ENCODE data around the gene EFNA3. TPM values are rescaled to one million over a fixed set of nuclear protein-coding genes. Genes with fewer than 3 reads are reported as not detected.

The EFNA3 gene, protein sequence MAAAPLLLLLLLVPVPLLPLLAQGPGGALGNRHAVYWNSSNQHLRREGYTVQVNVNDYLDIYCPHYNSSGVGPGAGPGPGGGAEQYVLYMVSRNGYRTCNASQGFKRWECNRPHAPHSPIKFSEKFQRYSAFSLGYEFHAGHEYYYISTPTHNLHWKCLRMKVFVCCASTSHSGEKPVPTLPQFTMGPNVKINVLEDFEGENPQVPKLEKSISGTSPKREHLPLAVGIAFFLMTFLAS
- 3.7 to 5.6 TPM (median 4.2 TPM) in 5 replicates for total RNA-seq (2022; extraction: Qiagen RNA extraction; ENCODE audit: low read depth)

DNA sequence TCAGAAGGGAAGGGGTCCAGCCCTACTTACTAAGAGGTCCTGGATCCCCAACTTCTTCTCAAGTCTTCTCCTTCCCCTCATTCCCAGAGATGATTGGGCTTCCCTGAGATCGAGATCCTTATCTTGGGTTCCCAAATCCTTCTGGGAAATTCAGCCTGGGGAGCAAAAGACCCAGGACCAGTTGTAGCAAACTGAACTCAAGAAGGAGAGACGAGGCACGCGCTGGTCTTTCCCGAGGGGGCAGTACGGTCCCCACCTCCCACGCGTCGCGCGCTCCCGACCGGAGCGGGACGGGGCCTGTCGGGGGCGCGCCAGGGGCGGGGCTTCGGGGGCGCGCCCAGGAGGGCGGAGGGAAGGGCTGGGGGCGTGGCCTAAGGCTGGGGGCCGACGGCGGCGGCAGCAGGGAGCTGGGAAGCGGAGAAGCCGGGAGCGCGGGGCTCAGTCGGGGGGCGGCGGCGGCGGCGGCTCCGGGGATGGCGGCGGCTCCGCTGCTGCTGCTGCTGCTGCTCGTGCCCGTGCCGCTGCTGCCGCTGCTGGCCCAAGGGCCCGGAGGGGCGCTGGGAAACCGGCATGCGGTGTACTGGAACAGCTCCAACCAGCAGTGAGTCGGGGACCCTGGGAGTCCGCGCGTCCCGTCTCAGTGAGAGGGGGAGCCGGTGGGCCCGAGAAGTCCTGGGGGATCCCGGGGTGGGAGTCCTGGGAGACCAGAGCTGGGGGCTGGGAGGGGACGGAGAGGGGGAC lies at the start of gene EFNA3:
Gene EFNA3 (plus strand): TSS at position 369 of the 741 bp plus-strand sequence. CDS start 105 bp downstream, at position 474.

GRCh38 chr1:155033524-155033923 lies 45.1 kb upstream of the EFNA3 start, which contains the start of the genes DCST1 and DCST2:
Gene DCST1, plus strand, starts transcription at chr1:155033824. Its CDS starts 213 bp downstream, at chr1:155034037.
Gene DCST2, minus strand, starts transcription at chr1:155033781. Its CDS starts 80 bp downstream, at chr1:155033701.

GRCh38 chr1:155050560-155051341 lies 27.9 kb upstream of the EFNA3 start, which contains the start of gene ADAM15:
Gene ADAM15, plus strand, starts transcription at chr1:155051316. Its CDS starts 71 bp downstream, at chr1:155051387.

DNA sequence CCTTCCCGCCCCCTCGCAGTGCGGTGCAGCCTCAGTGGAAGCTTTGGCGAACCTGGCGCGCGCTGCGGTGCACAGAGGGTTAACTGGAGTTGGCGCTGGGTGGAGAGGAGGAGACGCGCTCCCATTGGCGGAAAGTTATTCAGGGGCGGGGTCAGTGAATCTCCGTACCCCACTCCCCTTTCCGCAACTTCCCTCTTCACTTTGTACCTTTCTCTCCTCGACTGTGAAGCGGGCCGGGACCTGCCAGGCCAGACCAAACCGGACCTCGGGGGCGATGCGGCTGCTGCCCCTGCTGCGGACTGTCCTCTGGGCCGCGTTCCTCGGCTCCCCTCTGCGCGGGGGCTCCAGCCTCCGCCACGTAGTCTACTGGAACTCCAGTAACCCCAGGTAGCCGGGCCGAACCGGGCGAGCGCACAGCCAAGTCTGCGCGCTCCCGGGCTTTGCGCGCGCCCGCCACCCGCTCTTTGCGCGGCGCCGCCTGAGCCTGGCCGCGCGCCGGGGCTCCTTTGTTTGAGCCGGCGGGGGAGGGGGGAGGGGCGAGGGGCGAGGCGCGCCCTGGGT lies 15.0 kb upstream of the EFNA3 start, which contains the start of gene EFNA4:
Gene EFNA4 (plus strand): TSS at position 191 of the 561 bp plus-strand sequence. CDS start 84 bp downstream, at position 275.

DNA sequence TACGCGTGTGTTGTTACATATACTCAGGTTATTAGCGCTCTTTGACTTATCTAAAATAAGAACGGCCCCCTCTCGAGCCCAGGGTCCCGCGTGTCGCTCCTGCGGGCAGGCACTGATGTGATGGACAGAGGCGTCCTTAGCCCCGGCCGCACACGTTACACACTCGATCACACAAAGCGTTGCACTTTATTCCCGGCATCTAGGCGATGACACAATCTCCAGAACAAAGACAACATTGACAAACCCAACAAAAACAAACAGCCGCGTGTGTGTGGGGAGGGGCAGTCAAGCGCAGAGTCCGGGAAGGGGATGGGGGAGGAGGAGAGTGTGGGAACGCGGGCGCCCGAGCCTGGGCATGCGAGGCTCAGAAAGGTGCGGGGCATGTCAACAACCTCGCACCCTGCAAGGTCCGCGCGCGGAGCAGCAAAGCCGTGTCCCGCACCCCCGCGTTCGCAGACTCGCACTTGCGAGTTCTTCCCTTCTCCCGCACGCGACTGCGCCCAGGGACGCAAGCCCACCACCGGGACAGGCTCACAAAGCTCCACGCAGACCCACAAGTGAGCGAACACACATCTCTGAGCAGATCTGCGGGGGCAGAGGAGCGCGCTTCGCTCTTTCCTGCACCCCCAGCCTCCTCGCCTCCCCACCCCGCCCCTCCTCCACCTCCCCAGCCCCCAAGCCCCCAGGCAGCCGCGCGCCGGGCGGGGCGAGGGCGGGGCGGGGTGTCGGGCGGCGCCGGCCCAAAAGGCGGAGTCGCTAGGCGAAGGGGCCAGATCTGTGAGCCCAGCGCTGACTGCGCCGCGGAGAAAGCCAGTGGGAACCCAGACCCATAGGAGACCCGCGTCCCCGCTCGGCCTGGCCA lies 48.7 kb downstream of the EFNA3 start, which contains the start of gene EFNA1:
Gene EFNA1 (plus strand): TSS at position 772 of the 862 bp plus-strand sequence. CDS start 102 bp downstream, outside the sequence.

DNA sequence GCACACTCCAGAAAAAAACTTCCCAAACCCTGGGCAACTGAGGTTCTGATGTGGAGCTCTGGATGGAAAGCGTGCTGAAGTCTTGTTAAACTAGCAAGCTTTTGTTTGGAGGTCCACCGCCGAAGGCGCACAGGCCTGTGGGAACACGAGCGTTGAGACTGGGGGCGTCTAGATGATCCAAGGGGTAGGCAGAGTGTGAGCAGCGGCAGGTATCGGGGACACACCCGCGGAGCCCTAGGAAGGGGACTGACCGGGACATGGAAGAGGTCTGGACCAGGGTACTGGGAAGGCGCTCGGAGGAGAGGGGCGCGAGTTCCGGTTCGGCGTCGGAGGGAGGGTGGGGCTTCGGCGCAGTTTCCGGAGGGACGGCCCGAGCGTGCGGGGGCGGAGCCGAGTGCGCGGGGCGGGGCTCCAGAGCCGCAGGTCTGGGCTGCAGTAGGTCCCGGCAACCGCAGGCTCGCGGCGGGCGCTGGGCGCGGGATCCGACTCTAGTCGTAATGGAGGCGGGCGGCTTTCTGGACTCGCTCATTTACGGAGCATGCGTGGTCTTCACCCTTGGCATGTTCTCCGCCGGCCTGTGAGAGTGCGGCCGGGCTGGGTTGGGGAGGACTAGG lies 56.9 kb downstream of the EFNA3 start, which contains the start of gene SLC50A1:
Gene SLC50A1 (plus strand): TSS at position 438 of the 614 bp plus-strand sequence. CDS start 60 bp downstream, at position 498.

Other genes with a start within 250 kb of the EFNA3 start
- 0.06 to 0.25 TPM (median 0.11 TPM) in 5 replicates for gene KCNN3, start 208.6 kb upstream of the EFNA3 start, total RNA-seq (2022; extraction: Qiagen RNA extraction; ENCODE audit: low read depth)
- 34.0 to 43.1 TPM (median 39.3 TPM) in 5 replicates for gene PMVK, start 142.1 kb upstream of the EFNA3 start, total RNA-seq (2022; extraction: Qiagen RNA extraction; ENCODE audit: low read depth)
- 13.0 to 17.0 TPM (median 13.9 TPM) in 5 replicates for gene PBXIP1, start 122.7 kb upstream of the EFNA3 start, total RNA-seq (2022; extraction: Qiagen RNA extraction; ENCODE audit: low read depth)
- 22.8 to 24.9 TPM (median 23.9 TPM) in 5 replicates for gene PYGO2, start 117.1 kb upstream of the EFNA3 start, total RNA-seq (2022; extraction: Qiagen RNA extraction; ENCODE audit: low read depth)
- 136 to 154 TPM (median 140 TPM) in 5 replicates for gene SHC1, start 108.1 kb upstream of the EFNA3 start, total RNA-seq (2022; extraction: Qiagen RNA extraction; ENCODE audit: low read depth)
- 328 to 363 TPM (median 338 TPM) in 5 replicates for gene CKS1B, start 104.2 kb upstream of the EFNA3 start, total RNA-seq (2022; extraction: Qiagen RNA extraction; ENCODE audit: low read depth)
- gene FLAD1, start 95.5 kb upstream of the EFNA3 start, total RNA-seq (2022; extraction: Qiagen RNA extraction; ENCODE audit: low read depth): 40.1 to 46.0 TPM (median 41.6 TPM) in 5 replicates
- gene LENEP, start 85.3 kb upstream of the EFNA3 start, total RNA-seq (2022; extraction: Qiagen RNA extraction; ENCODE audit: low read depth): not detected in 5 replicates
- gene ZBTB7B, start 76.0 kb upstream of the EFNA3 start, total RNA-seq (2022; extraction: Qiagen RNA extraction; ENCODE audit: low read depth): 19.7 to 26.6 TPM (median 25.9 TPM) in 5 replicates
- gene DCST2, start 45.1 kb upstream of the EFNA3 start, total RNA-seq (2022; extraction: Qiagen RNA extraction; ENCODE audit: low read depth): 0.22 to 0.72 TPM (median 0.46 TPM) in 5 replicates
- gene DCST1, start 45.0 kb upstream of the EFNA3 start, total RNA-seq (2022; extraction: Qiagen RNA extraction; ENCODE audit: low read depth): not detected in 5 replicates
- 64.6 to 76.9 TPM (median 67.8 TPM) in 5 replicates for gene ADAM15, start 27.5 kb upstream of the EFNA3 start, total RNA-seq (2022; extraction: Qiagen RNA extraction; ENCODE audit: low read depth)
- 7.3 to 9.0 TPM (median 8.4 TPM) in 5 replicates for gene EFNA4, start 15.1 kb upstream of the EFNA3 start, total RNA-seq (2022; extraction: Qiagen RNA extraction; ENCODE audit: low read depth)
- gene EFNA1, start 49.0 kb downstream of the EFNA3 start, total RNA-seq (2022; extraction: Qiagen RNA extraction; ENCODE audit: low read depth): 30.6 to 50.0 TPM (median 37.3 TPM) in 5 replicates
- gene SLC50A1, start 57.0 kb downstream of the EFNA3 start, total RNA-seq (2022; extraction: Qiagen RNA extraction; ENCODE audit: low read depth): 34.2 to 39.1 TPM (median 35.5 TPM) in 5 replicates
- gene DPM3, start 61.7 kb downstream of the EFNA3 start, total RNA-seq (2022; extraction: Qiagen RNA extraction; ENCODE audit: low read depth): 78.1 to 102 TPM (median 91.3 TPM) in 5 replicates
- 226 to 250 TPM (median 230 TPM) in 5 replicates for gene KRTCAP2, start 94.5 kb downstream of the EFNA3 start, total RNA-seq (2022; extraction: Qiagen RNA extraction; ENCODE audit: low read depth)
- gene TRIM46, start 95.0 kb downstream of the EFNA3 start, total RNA-seq (2022; extraction: Qiagen RNA extraction; ENCODE audit: low read depth): 1.3 to 1.8 TPM (median 1.4 TPM) in 5 replicates
- 7.5 to 9.9 TPM (median 9.4 TPM) in 5 replicates for gene THBS3, start 129.1 kb downstream of the EFNA3 start, total RNA-seq (2022; extraction: Qiagen RNA extraction; ENCODE audit: low read depth)
- 67.2 to 74.0 TPM (median 72.4 TPM) in 5 replicates for gene MTX1, start 129.9 kb downstream of the EFNA3 start, total RNA-seq (2022; extraction: Qiagen RNA extraction; ENCODE audit: low read depth)
- 28.1 to 40.5 TPM (median 34.2 TPM) in 5 replicates for gene ENTREP3, start 176.6 kb downstream of the EFNA3 start, total RNA-seq (2022; extraction: Qiagen RNA extraction; ENCODE audit: low read depth)
- gene SCAMP3, start 183.5 kb downstream of the EFNA3 start, total RNA-seq (2022; extraction: Qiagen RNA extraction; ENCODE audit: low read depth): 105 to 133 TPM (median 125 TPM) in 5 replicates
- gene CLK2, start 194.7 kb downstream of the EFNA3 start, total RNA-seq (2022; extraction: Qiagen RNA extraction; ENCODE audit: low read depth): 18.1 to 31.1 TPM (median 29.0 TPM) in 5 replicates
- 3.0 to 5.4 TPM (median 5.3 TPM) in 5 replicates for gene HCN3, start 198.6 kb downstream of the EFNA3 start, total RNA-seq (2022; extraction: Qiagen RNA extraction; ENCODE audit: low read depth)
- 0.03 TPM in 1 of 5 replicates, not detected in the others for gene PKLR, start 222.6 kb downstream of the EFNA3 start, total RNA-seq (2022; extraction: Qiagen RNA extraction; ENCODE audit: low read depth)
- gene FDPS, start 230.0 kb downstream of the EFNA3 start, total RNA-seq (2022; extraction: Qiagen RNA extraction; ENCODE audit: low read depth): 161 to 196 TPM (median 162 TPM) in 5 replicates
- 42.4 to 52.9 TPM (median 48.9 TPM) in 5 replicates for gene RUSC1, start 242.1 kb downstream of the EFNA3 start, total RNA-seq (2022; extraction: Qiagen RNA extraction; ENCODE audit: low read depth)

Data from A549 treated with DMSO at 1 μM for 4 hours (cell line).